ENCODE data around the gene HLF. TPM values are rescaled to one million over a fixed set of nuclear protein-coding genes. Genes with fewer than 3 reads are reported as not detected.

HLF gene
- total RNA-seq, 1 experiment from 2014 or later = 1.5 TPM

DNA sequence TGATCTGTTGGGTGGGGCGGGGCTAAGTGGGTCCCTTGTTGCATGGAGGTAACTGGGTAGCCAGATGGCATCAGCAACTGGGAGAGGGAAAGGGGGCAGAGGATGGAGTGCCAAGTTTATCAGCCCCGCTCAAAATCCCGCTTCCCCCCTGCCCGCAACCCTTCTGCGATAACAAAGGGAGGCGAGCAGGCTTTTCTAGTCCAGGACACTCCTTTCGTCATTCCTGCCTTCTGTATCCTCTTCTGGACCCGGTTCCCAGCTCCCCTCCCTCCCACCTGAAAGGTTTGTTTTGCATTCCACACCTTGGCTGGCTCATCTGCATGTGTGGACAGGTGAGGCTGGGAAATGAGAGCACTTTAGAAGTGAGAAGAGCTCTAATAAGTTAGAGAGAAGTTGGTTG, 53.3 kb downstream of the HLF start:
- no peaks in the 10 kb centered on the region for H3K4me1 ChIP-seq (ENCODE audit: control insufficient read depth in 1 of 2, insufficient read depth in 2 of 2, low read length in 2 of 2)
- ChIA-PET CTCF (no interaction called here), RAD21 (ENCODE audit: low non-redundant PET in 1 of 2, low total read pairs in 2 of 2, uncharacterized antibody in 2 of 2, unreplicated experiment in 2 of 2) (no interaction called here), POLR2A (no interaction called here)
- no peaks in the 10 kb centered on the region for H3K9me3 ChIP-seq (ENCODE audit: control insufficient read depth in 1 of 2, insufficient read depth in 1 of 2, low read depth in 1 of 2, low read length in 2 of 2)
- BruUV-seq (replicated peaks) = no TSS peak
- H3K9ac ChIP-seq (ENCODE audit: low read length) = no peak overlapping the region
- H3K27me3 ChIP-seq (ENCODE audit: insufficient read depth, low read length) = no peaks in the 10 kb centered on the region
- no peak overlapping the region for H3K27ac ChIP-seq (ENCODE audit: low read depth, low read length)
- H3K9me2 ChIP-seq (ENCODE audit: insufficient read depth) = no peaks in the 10 kb centered on the region
- H3K79me2 ChIP-seq (ENCODE audit: insufficient read depth, low read length) = no peaks in the 10 kb centered on the region
- intact Hi-C loops (cut with micrococcal nuclease) = no loop called here
- TF ChIP-seq POLR2A (IDR thresholded peaks at IDR 0.05; ENCODE audit: borderline replicate concordance, extremely low read depth, insufficient read depth, insufficient read length) = no peak
- TF ChIP-seq YY1 (IDR thresholded peaks at IDR 0.05; ENCODE audit: extremely low read depth, insufficient replicate concordance, low read depth, low read length) = no peak
- no peak for TF ChIP-seq RAD21 (IDR thresholded peaks at IDR 0.05; ENCODE audit: low read depth)
- TF ChIP-seq, protein P1, sequence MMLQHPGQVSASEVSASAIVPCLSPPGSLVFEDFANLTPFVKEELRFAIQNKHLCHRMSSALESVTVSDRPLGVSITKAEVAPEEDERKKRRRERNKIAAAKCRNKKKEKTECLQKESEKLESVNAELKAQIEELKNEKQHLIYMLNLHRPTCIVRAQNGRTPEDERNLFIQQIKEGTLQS (IDR thresholded peaks at IDR 0.05) = no peak
- no peak for TF ChIP-seq ZBTB33 (IDR thresholded peaks at IDR 0.05; ENCODE audit: extremely low read depth, insufficient replicate concordance, low read length)
- TF ChIP-seq CEBPB (IDR thresholded peaks at IDR 0.05; ENCODE audit: low read depth) = no peak
- DNase-seq (ENCODE audit: low read depth, low spot score) (no peak), ATAC-seq (no peak)
- H3K36me3 ChIP-seq (ENCODE audit: control insufficient read depth in 1 of 2, insufficient read depth in 2 of 2, low read length in 2 of 2) = no peaks in the 10 kb centered on the region
- H3K4me3 ChIP-seq (replicated peaks in 1 of 2; ENCODE audit: low read depth in 1 of 2, low read length in 2 of 2) = no peak overlapping the region
- H4K20me1 ChIP-seq (ENCODE audit: insufficient read depth) = no peaks in the 10 kb centered on the region
- H3K4me2 ChIP-seq (ENCODE audit: low read length) = no peak overlapping the region
- H2AFZ ChIP-seq (ENCODE audit: low read depth, low read length, poor library complexity, severe bottlenecking) = no peak overlapping the region

- Histone ChIP-seq H2AFZ (ENCODE audit: low read depth, low read length, poor library complexity, severe bottlenecking) (no peak overlapping the region), H3K4me2 (ENCODE audit: low read length) (no peak overlapping the region), H3K9ac (ENCODE audit: low read length) (no peak overlapping the region), H3K9me3 (ENCODE audit: control insufficient read depth in 1 of 2, insufficient read depth in 1 of 2, low read depth in 1 of 2, low read length in 2 of 2) (no peaks in the 10 kb centered on the region), H3K27ac (ENCODE audit: low read depth, low read length) (no peak overlapping the region), H3K27me3 (ENCODE audit: insufficient read depth, low read length) (no peaks in the 10 kb centered on the region), H3K4me1 (ENCODE audit: control insufficient read depth in 1 of 2, insufficient read depth in 2 of 2, low read length in 2 of 2) (no peaks in the 10 kb centered on the region), H3K4me3 (replicated peaks in 1 of 2; ENCODE audit: low read depth in 1 of 2, low read length in 2 of 2) (no peak overlapping the region), H3K79me2 (ENCODE audit: insufficient read depth, low read length) (no peaks in the 10 kb centered on the region), H3K9me2 (ENCODE audit: insufficient read depth) (no peaks in the 10 kb centered on the region), H4K20me1 (ENCODE audit: insufficient read depth) (no peaks in the 10 kb centered on the region), H3K36me3 (ENCODE audit: control insufficient read depth in 1 of 2, insufficient read depth in 2 of 2, low read length in 2 of 2) (no peaks in the 10 kb centered on the region)
- ChIA-PET POLR2A (no interaction called here), CTCF (no interaction called here), RAD21 (ENCODE audit: low non-redundant PET in 1 of 2, low total read pairs in 2 of 2, uncharacterized antibody in 2 of 2, unreplicated experiment in 2 of 2) (no interaction called here)
- TF ChIP-seq EZH2phosphoT487 (IDR thresholded peaks at IDR 0.05; ENCODE audit: borderline replicate concordance) (no peak), POLR2A (IDR thresholded peaks at IDR 0.05; ENCODE audit: borderline replicate concordance, extremely low read depth, insufficient read depth, insufficient read length) (no peak), CBX3 (IDR thresholded peaks at IDR 0.05; ENCODE audit: low read depth) (no peak), SRF (IDR thresholded peaks at IDR 0.05; ENCODE audit: low read depth) (no peak), ZBTB33 (IDR thresholded peaks at IDR 0.05; ENCODE audit: extremely low read depth, insufficient replicate concordance, low read length) (no peak)
- TF ChIP-seq, protein P2, sequence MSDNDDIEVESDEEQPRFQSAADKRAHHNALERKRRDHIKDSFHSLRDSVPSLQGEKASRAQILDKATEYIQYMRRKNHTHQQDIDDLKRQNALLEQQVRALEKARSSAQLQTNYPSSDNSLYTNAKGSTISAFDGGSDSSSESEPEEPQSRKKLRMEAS (IDR thresholded peaks at IDR 0.05) = no peak
- BruUV-seq (replicated peaks) = no TSS peak
- ATAC-seq = no peak
- intact Hi-C loops (cut with micrococcal nuclease) = no loop called here
- no peak for DNase-seq (ENCODE audit: low read depth, low spot score)
These were observed 54.1 kb downstream of the HLF start for GRCh38 chr17:55318715-55319487.

Data from HCT116 (cell line).